H1 (cell line): ENCODE data around the gene BBS2. TPM values are rescaled to one million over a fixed set of nuclear protein-coding genes. Genes with fewer than 3 reads are reported as not detected.

Experiments
- CTCF ChIA-PET: fragments of 300-600 bp; sonication (Branson Sonifier 250); formaldehyde crosslinking; loops from one replicate; lab custom pipeline; 2021; ENCODE audit not compliant: partially characterized antibody; lab: Charles Lee
- POLR2A ChIA-PET: fragments of 300-600 bp; sonication (Branson Sonifier 250); formaldehyde crosslinking; loops from one replicate; lab custom pipeline; 2021; ENCODE audit warnings: inconsistent platforms; ENCODE audit not compliant: partially characterized antibody; lab: Charles Lee
- DNase-seq, 2 experiments: peaks; one replicate each; pipeline versions ENCODE4 v3.0.0 to v3.0.0-alpha.2; 2010 to 2022; ENCODE audit warnings: low spot score in 2 of 2, low read depth in 1 of 2, mixed read lengths in 1 of 2
- FAIRE-seq: peaks from 2 replicates; lab custom pipeline; 2011; peaks lifted over from hg19 to GRCh38; lab: Jason Lieb, UNC
- H2AFZ ChIP-seq: 2 replicates; pipeline ENCODE4 v1.8.1; 2012; ENCODE audit warnings: low read length, inconsistent platforms
- H2AK5ac ChIP-seq: 2 replicates; pipeline ENCODE4 v1.6.1; 2013; ENCODE audit warnings: low read depth, low read length
- H2BK120ac ChIP-seq: replicated peaks from 2 replicates; pipeline ENCODE3; 2013; ENCODE audit warnings: low read depth, low read length, inconsistent platforms
- H2BK12ac ChIP-seq: 2 replicates; pipeline ENCODE4 v1.6.1; 2013; ENCODE audit warnings: low read depth, low read length
- H2BK15ac ChIP-seq: 2 replicates; pipeline ENCODE4 v1.6.1; 2013; ENCODE audit warnings: low read length
- H2BK20ac ChIP-seq: 2 replicates; pipeline ENCODE4 v1.6.1; 2013; ENCODE audit warnings: low read length
- H2BK5ac ChIP-seq: 2 replicates; pipeline ENCODE4 v1.6.1; 2013; ENCODE audit warnings: low read depth, low read length
- H3K14ac ChIP-seq: 2 replicates; pipeline ENCODE4 v1.6.1; 2013; ENCODE audit warnings: inconsistent platforms; ENCODE audit not compliant: insufficient read length
- H3K18ac ChIP-seq: 2 replicates; pipeline ENCODE4 v1.6.1; 2013; ENCODE audit warnings: low read length; ENCODE audit errors: extremely low read depth
- H3K23ac ChIP-seq: 2 replicates; pipeline ENCODE4 v1.6.1; 2013; ENCODE audit warnings: inconsistent platforms; ENCODE audit not compliant: insufficient read length
- H3K23me2 ChIP-seq: 2 replicates; pipeline ENCODE4 v1.6.1; 2013; ENCODE audit warnings: low read depth, low read length
- H3K27ac ChIP-seq: 2 replicates; pipeline ENCODE4 v1.6.1; 2011; ENCODE audit warnings: low read depth, low read length, inconsistent platforms
- H3K27me3 ChIP-seq, 4 experiments: replicated peaks in 1 of 4; 1 replicate in 1 of 4; 2 replicates in 3 of 4; pipeline versions ENCODE4 v1.6.1 to v1.8.1; 2011 to 2013; ENCODE audit warnings: low read length in 3 of 4, mild to moderate bottlenecking in 3 of 4, inconsistent platforms in 2 of 4, mixed read lengths in 2 of 4, moderate library complexity in 1 of 4; ENCODE audit not compliant: control insufficient read depth in 3 of 4, insufficient read depth in 3 of 4; ENCODE audit errors: extremely low read depth in 1 of 4
- H3K36me3 ChIP-seq, 4 experiments: 2 replicates each; pipeline versions ENCODE4 v1.6.1 to v1.8.1; 2011 to 2013; ENCODE audit warnings: mild to moderate bottlenecking in 4 of 4, low read length in 3 of 4, moderate library complexity in 2 of 4, control low read depth in 1 of 4, inconsistent platforms in 1 of 4; ENCODE audit not compliant: insufficient read depth in 4 of 4, control insufficient read depth in 2 of 4
- H3K4ac ChIP-seq: replicated peaks from 2 replicates; pipeline ENCODE3; 2013; ENCODE audit warnings: low read length, low read depth, mixed read lengths, inconsistent platforms; ENCODE audit not compliant: insufficient read length
- H3K4me1 ChIP-seq, 4 experiments: replicated peaks in 1 of 4; 1 replicate in 1 of 4; 2 replicates in 3 of 4; pipeline versions ENCODE4 v1.6.1 to v1.8.1; 2011 to 2013; ENCODE audit warnings: low read length in 3 of 4, inconsistent platforms in 2 of 4, mixed read lengths in 1 of 4; ENCODE audit not compliant: insufficient read depth in 4 of 4, control insufficient read depth in 3 of 4
- H3K4me2 ChIP-seq, 2 experiments: 2 replicates each; pipeline versions ENCODE4 v1.6.1 to v1.8.1; 2011 to 2013; ENCODE audit warnings: low read depth in 2 of 2, low read length in 2 of 2, control low read depth in 1 of 2, inconsistent platforms in 1 of 2, mild to moderate bottlenecking in 1 of 2; ENCODE audit not compliant: insufficient read depth in 1 of 2
- H3K4me3 ChIP-seq, 4 experiments: fragments of 200-600, 300-600 bp in 1 of 4; sonication (generic), shearing (Covaris generic), sonication (Bioruptor Twin) in 1 of 4; 2 replicates each; pipeline versions ENCODE4 v1.5.1 to v1.8.1; 2011 to 2016; ENCODE audit warnings: low read length in 4 of 4, low read depth in 3 of 4, control low read depth in 2 of 4, inconsistent platforms in 2 of 4, mild to moderate bottlenecking in 2 of 4, mixed read lengths in 1 of 4, moderate library complexity in 1 of 4; ENCODE audit not compliant: insufficient read depth in 2 of 4; ENCODE audit errors: extremely low read depth in 1 of 4
- H3K56ac ChIP-seq: replicated peaks from 2 replicates; pipeline ENCODE3; 2013; ENCODE audit warnings: low read depth, mild to moderate bottlenecking, mixed read lengths, low read length, inconsistent platforms; ENCODE audit not compliant: insufficient read length
- H3K79me1 ChIP-seq: 2 replicates; pipeline ENCODE4 v1.6.1; 2013; ENCODE audit warnings: low read depth, low read length, control low read depth
- H3K79me2 ChIP-seq, 2 experiments: 2 replicates each; pipeline versions ENCODE4 v1.6.1 to v1.8.1; 2012 to 2013; ENCODE audit warnings: low read length in 2 of 2, mild to moderate bottlenecking in 2 of 2, inconsistent platforms in 1 of 2; ENCODE audit not compliant: insufficient read depth in 2 of 2, control insufficient read depth in 1 of 2
- H3K9ac ChIP-seq, 4 experiments: replicated peaks in 1 of 4; 1 replicate in 1 of 4; 2 replicates in 3 of 4; pipeline versions ENCODE4 v1.6.1 to v1.8.1; 2011 to 2013; ENCODE audit warnings: low read depth in 3 of 4, low read length in 3 of 4, control low read depth in 2 of 4, mild to moderate bottlenecking in 2 of 4, moderate library complexity in 2 of 4, inconsistent platforms in 1 of 4; ENCODE audit errors: extremely low read depth in 1 of 4
- H3K9me3 ChIP-seq, 2 experiments: 2 replicates each; pipeline versions ENCODE4 v1.6.1 to v1.8.1; 2012 to 2013; ENCODE audit warnings: mild to moderate bottlenecking in 2 of 2, moderate library complexity in 2 of 2, control low read depth in 1 of 2, inconsistent platforms in 1 of 2, low read depth in 1 of 2, low read length in 1 of 2, mixed read lengths in 1 of 2; ENCODE audit not compliant: insufficient read depth in 2 of 2
- H4K20me1 ChIP-seq, 2 experiments: replicated peaks in 1 of 2; 2 replicates each; pipeline versions ENCODE3 to v1.8.1; 2011 to 2013; ENCODE audit warnings: inconsistent platforms in 2 of 2, low read length in 2 of 2, mild to moderate bottlenecking in 1 of 2; ENCODE audit not compliant: insufficient read depth in 2 of 2, control insufficient read depth in 1 of 2
- H4K5ac ChIP-seq: 2 replicates; pipeline ENCODE4 v1.6.1; 2013; ENCODE audit warnings: low read length, low read depth, mixed read lengths, inconsistent platforms; ENCODE audit not compliant: insufficient read length
- H4K8ac ChIP-seq: 2 replicates; pipeline ENCODE4 v1.8.0; 2013; ENCODE audit warnings: mild to moderate bottlenecking, moderate library complexity, low read length, inconsistent platforms; ENCODE audit not compliant: insufficient read depth; ENCODE audit errors: extremely low read depth
- H4K91ac ChIP-seq: replicated peaks from 2 replicates; pipeline ENCODE3; 2013; ENCODE audit warnings: low read length, mixed read lengths, inconsistent platforms; ENCODE audit not compliant: insufficient read length
- ATF3 ChIP-seq: IDR thresholded peaks from 2 replicates; pipeline ENCODE4 v1.6.1; 2011; ENCODE audit warnings: low read depth, mild to moderate bottlenecking, low read length; ENCODE audit not compliant: insufficient read depth
- BCL11A ChIP-seq, 2 experiments: IDR thresholded peaks; one replicate each; pipeline ENCODE4 v1.6.1; 2011; ENCODE audit warnings: low read depth in 2 of 2, low read length in 2 of 2, mild to moderate bottlenecking in 2 of 2
- NRF1 ChIP-seq: IDR thresholded peaks from 2 replicates; pipeline ENCODE4 v1.6.1; 2011; ENCODE audit warnings: mild to moderate bottlenecking, low read depth, low read length, improper control_type of control experiment
- POLR2A ChIP-seq, 2 experiments: IDR thresholded peaks; 1 replicate in 1 of 2; 2 replicates in 1 of 2; pipeline ENCODE4 v1.6.1; 2011; ENCODE audit warnings: low read depth in 2 of 2, low read length in 2 of 2, mild to moderate bottlenecking in 2 of 2; ENCODE audit errors: control extremely low read depth in 1 of 2
- SRF ChIP-seq: IDR thresholded peaks from 2 replicates; pipeline ENCODE4 v1.6.1; 2011; ENCODE audit warnings: mild to moderate bottlenecking, low read depth, low read length, moderate library complexity
- YY1 ChIP-seq: IDR thresholded peaks from 2 replicates; pipeline ENCODE4 v1.6.1; 2011; ENCODE audit warnings: low read depth, mild to moderate bottlenecking, low read length
- ZNF274 ChIP-seq: IDR thresholded peaks from 2 replicates; pipeline ENCODE4 v1.7.0; 2012; ENCODE audit warnings: low read length, borderline replicate concordance; ENCODE audit errors: extremely low read depth
- WGBS, 2 experiments: shearing (Covaris generic) in 1 of 2; methylation state at CpG; one replicate each; pipeline versions ENCODE4 v1.1.6 to v1.1.7; 2013 to 2015; ENCODE audit warnings: low lambda C conversion rate in 2 of 2, mixed read lengths in 2 of 2, inconsistent platforms in 1 of 2, low coverage in 1 of 2, missing lambda C conversion rate in 1 of 2; ENCODE audit not compliant: insufficient replicate concordance in 2 of 2, insufficient coverage in 1 of 2, insufficient read length in 1 of 2; ENCODE audit errors: extremely low coverage in 1 of 2, missing lambda C conversion rate in 1 of 2; 5-methylcytosine and 5-hydroxymethylcytosine counted together
- long read RNA-seq, 2 experiments: library from RNA in 1 of 2; library from capped mRNA in 1 of 2; stranded (forward); transcript quantifications; one replicate each; pipeline ENCODE4 v2.0.0, GENCODE V29; 2021; ENCODE audit warnings: inconsistent platforms in 1 of 2
- polyA minus RNA-seq, 3 experiments: library from RNA; depleted of rRNA, polyadenylated mRNA; stranded (reverse); fragments of >200 nt; gene quantifications; 1 replicate in 2 of 3; 2 replicates in 1 of 3; pipeline ENCODE4 v1.2.3, GENCODE V29; 2011
- polyA plus RNA-seq, 7 experiments: library from polyadenylated mRNA; depleted of rRNA in 3 of 7; stranded (reverse) in 5 of 7; unstranded in 2 of 7; fragments of >200 nt in 5 of 7; fragments of 200-250 nt in 2 of 7; gene quantifications; 1 replicate in 5 of 7; 2 replicates in 1 of 7; 4 replicates in 1 of 7; pipeline versions ENCODE4 v1.2.1 to v1.2.3, GENCODE V29; 2011 to 2013; ENCODE audit warnings: missing spikeins in 2 of 7, mixed read lengths in 2 of 7
- total RNA-seq: library from RNA; stranded (reverse); fragmentation: NEBNext Ultra II Directional; extraction: Animal tissue kit (Norgen Biotek cat#: 25700); gene quantifications from 2 replicates; pipeline ENCODE4 v1.2.1, GENCODE V29; 2021
- TF ChIP-seq, protein P1 (sequence below): IDR thresholded peaks from 2 replicates; pipeline ENCODE4 v1.6.1; 2012; ENCODE audit warnings: inconsistent platforms

Gene BBS2
- 11.6 and 12.3 TPM in 2 replicates for total RNA-seq
- 12.0 and 15.1 TPM in 2 replicates for polyA plus RNA-seq (2011; rRNA removed)
- 18.0 TPM for polyA plus RNA-seq (2011; cell fraction: cytosol; rRNA removed)
- 28.6 TPM for polyA plus RNA-seq (2011; cell fraction: nucleus; rRNA removed)
- 11.6 to 18.7 TPM (median 14.9 TPM) in 4 replicates for polyA plus RNA-seq (2012, experiment 1 of 2)
- polyA plus RNA-seq (2012, experiment 2 of 2): 3.2 TPM
- 8.3 TPM for polyA plus RNA-seq (2013, experiment 1 of 2)
- 7.3 TPM for polyA plus RNA-seq (2013, experiment 2 of 2)
- 18.6 and 26.5 TPM in 2 replicates for polyA minus RNA-seq (2011; rRNA and poly(A)+ RNA removed)
- polyA minus RNA-seq (2011; cell fraction: cytosol; rRNA and poly(A)+ RNA removed): 7.7 TPM
- 16.7 TPM for polyA minus RNA-seq (2011; cell fraction: nucleus; rRNA and poly(A)+ RNA removed)
- long read RNA-seq, experiment 1, partial matches to known transcripts: 2 of 5 reads
- long read RNA-seq, experiment 1, other reads (novel, unspliced or antisense): 3 of 5 reads
- long read RNA-seq, experiment 2, partial matches to known transcripts: 0 of 3 reads
- long read RNA-seq, experiment 2, other reads (novel, unspliced or antisense): 0 of 3 reads

- DNase-seq (peak; percentile 46 to 94), FAIRE-seq (no peak)
- H3K4ac ChIP-seq: no peak within 1 kb of the TSS
- peak within 1 kb of the TSS; percentile 41; the same call in 1 of the 2 replicates for H3K27ac ChIP-seq
- no peak within 1 kb of the TSS for H2AK5ac ChIP-seq
- POLR2A ChIA-PET: interaction anchor here (0.7 to 1.0 kb wide), 5 partner anchors 11 to 157 kb away, joined by 3 to 5 read pairs (median 3); partner anchors contain the start of gene MT2A
- no peak within 1 kb of the TSS for H3K14ac ChIP-seq
- H2BK15ac ChIP-seq: peak within 1 kb of the TSS; percentile 81; the same call in 1 of the 2 replicates
- H2BK5ac ChIP-seq: peak within 1 kb of the TSS; percentile 67; the same call in 1 of the 2 replicates
- H3K9ac ChIP-seq: peak within 1 kb of the TSS; percentile 52 to 70 (median 54)
- H3K79me1 ChIP-seq: no peaks in the 10 kb centered on the region
- H3K18ac ChIP-seq: peak within 1 kb of the TSS; percentile 83
- H3K9me3 ChIP-seq: no peaks in the 10 kb centered on the region
- peaks cover 5% of the 10 kb centered on the region; the same call in 1 of the 2 replicates for H3K23me2 ChIP-seq
- H2AFZ ChIP-seq: peak within 1 kb of the TSS; percentile 100
- H2BK120ac ChIP-seq: no peak within 1 kb of the TSS
- no peak within 1 kb of the TSS for H4K91ac ChIP-seq
- WGBS, 2 experiments: 1% methylated on average over 61 of the region's 65 CpGs; no CpG with 5 or more reads in 1 of the 2 experiments
- H3K56ac ChIP-seq: peak within 1 kb of the TSS; percentile 83
- H2BK12ac ChIP-seq: no peak within 1 kb of the TSS; the same call in 1 of the 2 replicates
- H3K27me3 ChIP-seq: peaks cover 0 to 7% (median 1%) of the 10 kb centered on the region in 4 experiments; a peak in 4 of 7 replicates
- CTCF ChIA-PET: interaction anchor here (0.7 kb wide), 1 partner anchor 35 kb away, joined by 3 read pairs; no protein-coding TSS in a partner anchor
- peak within 1 kb of the TSS; percentile 83 to 89 for H3K4me2 ChIP-seq
- H4K8ac ChIP-seq: peak within 1 kb of the TSS; percentile 93; the same call in 1 of the 2 replicates
- H2BK20ac ChIP-seq: no peak within 1 kb of the TSS
- H4K5ac ChIP-seq: peak within 1 kb of the TSS; percentile 75
- no peaks in the 10 kb centered on the region for H3K36me3 ChIP-seq
- no peak within 1 kb of the TSS for H3K23ac ChIP-seq
- H3K4me3 ChIP-seq: peak within 1 kb of the TSS; percentile 64 to 94 (median 84)
- H4K20me1 ChIP-seq: no peaks in the 10 kb centered on the region
- H3K4me1 ChIP-seq: no peaks in the 10 kb centered on the region; a peak in 1 of 7 replicates
- no peaks in the 10 kb centered on the region for H3K79me2 ChIP-seq
- no peak for TF ChIP-seq SRF
- peak; percentile 73 for TF ChIP-seq NRF1
- no peak for TF ChIP-seq BCL11A (IDR thresholded peaks at IDR 0.05; ENCODE audit: low read depth in 2 of 2, low read length in 2 of 2)
- TF ChIP-seq POLR2A (IDR thresholded peaks at IDR 0.05; ENCODE audit: control extremely low read depth in 1 of 2, low read depth in 2 of 2, low read length in 2 of 2): peak in 1 of 2 experiments; percentile 80; a peak in 2 of 3 replicates
- TF ChIP-seq ATF3: 0 out of 2 replicates have a peak, but pooled peaks have one; percentile 2
- TF ChIP-seq ZNF274: no peak
- TF ChIP-seq, protein P1, sequence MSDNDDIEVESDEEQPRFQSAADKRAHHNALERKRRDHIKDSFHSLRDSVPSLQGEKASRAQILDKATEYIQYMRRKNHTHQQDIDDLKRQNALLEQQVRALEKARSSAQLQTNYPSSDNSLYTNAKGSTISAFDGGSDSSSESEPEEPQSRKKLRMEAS: peak; percentile 43; the same call in 1 of the 2 replicates
- TF ChIP-seq YY1: peak; percentile 82
Observed at GRCh38 chr16:56519459-56520250, at the start of gene BBS2. TSS of gene BBS2 (minus strand) at chr16:56520024. CDS start at chr16:56519862, 162 bp downstream.
